GM21360 (cell line): ENCODE data around the gene GTF2E1.
"Not testable (repeated sequence)": the region's sequence is repeated elsewhere in the genome, so short reads cannot be mapped to it uniquely, and the experiment has no call there.

Source experiments
- ATAC-seq: cut with Tn5 transposase; IDR thresholded peaks from one replicate; pipeline ENCODE4 v1.9.1; 2021; ENCODE audit warnings: mild to moderate bottlenecking, moderate library complexity; ENCODE audit not compliant: unreplicated experiment

The GTF2E1 gene

DNA sequence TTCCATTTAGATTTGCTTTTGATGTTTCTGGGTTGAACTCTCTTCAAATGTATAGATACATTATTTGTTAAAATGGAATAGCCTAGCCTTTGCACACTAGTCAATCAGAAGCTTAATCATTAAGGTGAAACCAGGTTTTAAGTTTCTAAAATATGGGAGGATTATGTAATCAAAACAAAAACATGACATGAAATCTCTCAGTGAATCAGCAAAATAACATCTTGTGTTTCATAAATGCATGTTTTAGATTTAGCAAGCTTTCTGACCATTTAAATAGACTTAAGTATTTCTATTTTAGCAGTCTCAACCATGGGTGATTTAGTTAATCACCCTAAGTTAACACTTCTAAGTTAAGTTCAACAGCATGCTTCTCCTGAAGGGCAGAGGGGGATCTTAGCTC, 11.3 kb downstream of the GTF2E1 start:
- no peak for ATAC-seq

DNA sequence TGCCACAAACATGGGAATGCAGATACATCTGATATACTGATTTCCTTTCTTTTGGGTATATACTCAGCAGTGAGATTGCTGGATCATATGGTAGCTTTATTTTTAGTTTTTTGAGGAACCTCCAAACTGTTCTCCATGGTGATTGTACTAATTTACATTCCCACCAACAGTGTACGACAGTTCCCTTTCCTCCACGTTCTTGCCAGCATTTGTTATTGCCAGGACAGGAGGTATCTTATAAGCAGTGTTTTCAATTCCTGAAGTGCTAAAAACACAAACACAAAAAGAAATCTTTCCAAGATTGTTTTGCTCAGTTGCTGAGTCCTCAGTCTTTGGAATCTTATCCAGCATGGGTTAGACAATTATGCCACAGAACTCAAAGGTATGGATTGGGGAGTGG, 13.5 kb downstream of the GTF2E1 start:
- ATAC-seq = no peak

DNA sequence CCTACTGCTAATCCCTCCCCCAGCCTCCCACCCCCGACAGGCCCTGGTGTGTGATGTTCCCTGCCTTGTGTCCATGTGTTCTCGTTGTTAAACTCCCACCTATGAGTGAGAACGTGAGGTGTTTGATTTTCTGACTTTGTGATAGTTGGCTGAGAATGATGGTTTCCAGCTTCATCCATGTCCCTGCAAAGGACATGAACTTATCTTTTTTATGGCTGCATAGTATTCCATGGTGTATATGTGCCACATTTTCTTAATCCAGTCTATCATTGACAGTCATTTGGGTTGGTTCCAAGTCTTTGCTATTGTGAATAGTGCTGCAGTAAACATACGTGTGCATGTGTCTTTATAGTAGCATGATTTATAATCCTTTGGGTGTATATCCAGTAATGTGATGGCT, 16.0 kb downstream of the GTF2E1 start:
- ATAC-seq = not testable (repeated sequence)

DNA sequence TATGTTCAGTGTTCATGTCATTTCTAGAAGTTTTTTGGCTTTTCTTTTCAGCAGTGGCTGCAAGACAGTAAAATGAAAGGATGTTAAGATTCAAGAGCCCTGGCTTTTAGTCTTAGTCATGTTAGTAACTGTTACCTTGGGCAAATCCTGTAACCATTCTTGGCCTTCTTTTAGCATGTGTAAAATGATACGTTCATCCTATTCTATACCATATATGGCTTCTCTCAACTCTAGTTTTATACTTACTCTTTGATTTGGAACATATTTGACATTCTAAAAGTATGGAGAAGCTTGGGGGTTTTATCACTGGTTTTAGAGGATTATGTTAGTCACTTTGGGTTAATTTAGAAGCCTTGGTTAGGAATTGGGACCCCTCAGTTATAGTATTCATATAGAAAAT, 20.1 kb downstream of the GTF2E1 start:
- ATAC-seq = no peak

DNA sequence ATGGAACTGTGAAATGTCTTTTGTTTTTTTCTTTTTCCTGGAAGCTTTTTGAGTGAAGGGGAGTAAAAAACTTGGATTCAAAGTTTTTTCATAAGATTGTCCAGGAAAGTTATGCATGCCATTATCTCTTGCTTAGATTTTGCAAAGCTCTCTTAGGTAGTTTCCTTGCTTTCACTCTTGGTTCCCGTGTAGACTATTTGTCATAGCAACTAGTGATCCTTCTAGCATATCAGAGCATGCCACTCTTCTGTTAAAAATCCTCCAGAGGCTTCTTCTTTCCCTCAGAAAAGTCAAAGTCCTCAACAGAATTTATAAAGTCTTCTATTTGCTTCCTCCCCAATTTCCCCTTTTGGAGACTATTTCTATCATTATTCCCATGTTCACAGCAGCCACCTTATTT, 21.1 kb downstream of the GTF2E1 start:
- ATAC-seq = peak; percentile 84

DNA sequence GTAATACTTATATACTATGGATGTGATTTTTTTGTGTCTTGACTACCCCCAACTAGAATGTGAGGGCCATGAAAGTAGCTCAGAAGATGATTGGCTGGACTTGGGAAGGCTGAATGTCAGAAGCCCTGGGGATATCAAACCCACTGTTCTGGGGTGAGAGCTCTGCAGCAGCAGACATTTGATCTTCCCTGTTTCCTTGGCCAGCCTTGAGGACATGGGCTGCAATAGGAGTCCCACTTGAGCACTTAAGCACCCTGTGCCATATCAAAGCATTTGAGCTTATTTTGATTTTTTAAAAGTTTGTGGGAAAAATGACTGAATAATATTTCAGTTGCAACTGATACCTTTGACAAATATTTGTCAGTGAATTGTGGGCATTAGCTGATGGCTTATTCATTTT, 21.7 kb downstream of the GTF2E1 start:
- no peak for ATAC-seq

DNA sequence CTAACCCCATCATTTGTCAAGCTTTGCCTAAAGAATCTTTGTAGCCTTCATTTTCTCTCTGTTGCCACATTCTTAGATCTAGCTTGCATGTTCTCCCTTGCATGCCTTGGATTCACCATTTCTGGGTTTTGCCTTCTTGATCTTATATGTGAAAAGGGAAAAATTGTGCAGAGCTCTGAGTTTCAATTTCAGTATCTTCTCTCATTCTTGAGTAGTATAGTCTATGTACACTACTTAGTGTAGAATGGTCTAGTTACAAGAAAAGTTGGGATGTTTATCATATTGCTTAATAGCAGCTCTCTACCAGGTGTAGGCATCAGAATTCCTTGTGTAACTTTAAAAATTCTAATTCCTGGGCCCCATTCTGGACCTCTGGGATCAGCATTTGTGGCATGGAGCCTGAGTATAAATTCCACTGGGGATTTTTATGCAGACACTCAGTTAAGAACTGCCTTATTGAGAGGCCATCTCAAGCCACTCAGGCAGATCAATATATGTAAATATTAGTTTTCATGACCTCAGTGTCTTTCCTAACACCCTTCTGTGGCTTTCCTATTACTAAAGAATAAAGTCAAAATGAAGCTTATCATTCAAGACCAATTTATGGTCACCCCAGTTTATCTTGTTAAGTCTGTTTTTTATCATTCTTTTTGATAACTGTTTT, 23.4 kb downstream of the GTF2E1 start:
- ATAC-seq = peak; percentile 62

DNA sequence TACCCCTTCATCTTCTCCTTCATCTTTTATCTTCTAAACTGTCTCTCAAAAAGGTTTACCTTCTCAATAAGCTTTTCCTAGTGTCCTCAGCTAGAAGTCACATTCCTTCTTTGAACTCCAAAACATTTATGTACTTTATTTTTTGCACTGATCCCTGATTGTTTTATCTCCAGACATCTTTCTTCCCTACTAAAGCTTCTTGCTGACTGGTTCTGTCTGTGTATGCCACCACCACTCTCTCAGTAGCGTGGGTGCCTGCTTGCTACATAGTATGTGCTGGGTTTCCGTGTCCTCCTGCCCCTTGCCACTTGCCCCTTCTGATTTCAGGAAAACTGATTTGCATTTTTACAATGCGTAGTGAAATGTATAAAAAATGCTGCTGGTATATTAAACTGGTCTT, 24.0 kb downstream of the GTF2E1 start:
- ATAC-seq = no peak

DNA sequence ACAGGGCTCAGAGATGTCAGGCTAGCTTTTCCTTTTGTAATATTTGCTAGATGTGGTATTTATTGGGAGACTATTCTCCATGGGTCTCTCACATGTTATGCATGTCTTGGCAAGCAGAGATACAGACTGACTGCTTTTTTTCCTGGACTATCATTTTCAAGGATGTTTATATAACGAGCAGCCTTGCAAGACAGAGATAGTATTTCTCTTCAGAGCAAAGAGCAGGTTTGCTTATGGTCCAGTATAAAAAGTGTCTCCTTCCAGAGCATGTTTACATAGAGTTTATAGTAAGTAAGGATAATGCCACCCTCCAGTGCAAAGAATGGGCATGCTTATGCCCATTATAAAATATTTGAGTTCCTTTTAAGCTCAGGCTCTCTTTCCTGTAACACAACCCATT, 24.6 kb downstream of the GTF2E1 start:
- ATAC-seq = no peak

DNA sequence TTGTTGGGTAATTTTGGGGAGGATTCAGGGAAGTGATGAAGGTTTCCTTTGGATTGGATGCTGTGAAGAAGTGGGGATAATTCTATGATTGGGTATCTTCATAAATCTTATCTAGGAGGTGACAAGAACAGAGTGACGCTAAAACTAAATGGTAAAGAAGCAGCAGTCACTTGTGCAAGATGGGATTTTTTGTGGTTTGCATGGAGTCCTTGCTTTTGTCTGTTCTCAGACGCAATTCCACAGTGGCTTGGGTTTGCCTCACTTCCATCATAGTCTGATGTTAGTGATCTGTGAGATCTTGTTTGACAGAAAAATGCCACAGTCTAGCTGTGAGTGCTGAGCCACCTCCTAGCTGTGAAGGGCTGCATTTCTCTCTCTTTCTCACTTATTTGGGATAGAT, 26.9 kb downstream of the GTF2E1 start:
- ATAC-seq = no peak

DNA sequence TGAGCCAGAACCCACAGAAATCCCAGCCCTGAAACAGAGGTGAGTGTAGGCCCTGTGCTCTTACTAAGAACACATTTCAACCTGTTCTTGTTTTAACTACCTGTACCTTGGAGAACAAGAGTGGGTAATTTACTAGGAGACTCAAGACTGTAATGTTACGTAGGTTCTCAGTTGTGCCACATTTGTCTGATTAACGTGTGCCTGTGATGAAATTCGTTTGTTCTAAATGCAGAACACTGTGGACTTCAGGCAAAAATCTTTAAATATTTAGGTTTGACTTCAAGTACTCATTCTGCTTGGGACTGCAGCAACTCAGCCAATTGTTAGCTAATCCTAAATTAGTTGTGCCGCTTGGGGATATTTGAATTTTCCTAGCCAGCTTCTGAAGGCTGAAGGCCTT, 28.3 kb downstream of the GTF2E1 start:
- no peak for ATAC-seq

DNA sequence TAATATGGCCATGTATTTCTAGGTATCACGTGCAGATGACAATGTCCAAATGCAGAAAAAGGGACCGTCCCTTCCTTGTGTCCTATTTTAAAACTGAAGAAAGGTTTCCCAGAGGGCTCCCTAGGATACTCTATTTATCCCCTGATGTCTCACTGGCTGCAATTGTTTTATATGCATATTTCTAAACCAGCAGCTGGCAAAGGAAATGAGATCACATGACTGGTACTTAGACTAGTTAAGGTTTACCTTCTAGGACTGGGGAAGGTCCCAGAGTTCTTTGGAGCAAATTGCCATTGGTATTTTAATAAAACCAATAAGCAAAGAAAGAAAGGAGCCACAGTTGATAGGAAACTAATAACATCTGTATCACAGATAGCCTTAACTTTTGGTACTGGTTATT, 29.5 kb downstream of the GTF2E1 start:
- ATAC-seq = no peak

DNA sequence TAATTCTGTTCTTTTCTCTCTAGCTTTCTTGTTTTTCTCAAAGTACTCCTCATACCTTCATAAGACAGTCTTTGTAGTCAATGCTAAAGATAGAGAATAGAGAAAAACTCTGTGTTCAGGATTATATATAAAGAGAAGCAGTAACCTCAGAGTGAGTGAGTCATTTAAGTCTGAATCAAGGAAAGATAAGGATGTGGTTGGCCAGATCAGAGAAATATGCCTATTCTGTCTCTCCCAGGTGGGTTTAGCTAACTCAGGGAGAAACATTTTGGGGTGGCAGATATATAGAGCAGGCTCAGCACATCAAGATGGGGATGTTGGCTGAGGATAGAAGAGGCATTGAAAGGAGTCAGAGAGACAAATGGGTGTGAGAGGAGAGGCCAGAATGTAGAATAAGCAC, 31.4 kb downstream of the GTF2E1 start:
- peak; percentile 76 for ATAC-seq

DNA sequence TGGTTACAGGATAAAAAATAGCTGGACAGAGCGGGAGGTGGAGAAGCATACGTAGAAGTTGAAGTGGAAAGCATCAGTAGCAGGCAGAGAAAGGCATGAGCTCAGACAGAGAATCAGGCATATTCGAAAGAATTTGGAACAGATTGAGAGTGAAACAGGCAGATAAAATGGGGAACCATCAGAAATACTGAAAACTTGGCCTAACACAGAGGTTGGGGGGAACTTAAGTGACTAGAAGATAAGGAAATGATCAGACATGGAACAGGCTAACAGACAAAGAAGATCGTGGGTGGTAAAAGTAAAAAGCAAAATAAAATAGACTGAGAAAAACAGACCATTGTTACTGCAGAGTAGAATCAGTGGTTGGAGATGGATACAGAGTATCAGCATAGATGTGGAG, 32.9 kb downstream of the GTF2E1 start:
- no peak for ATAC-seq

DNA sequence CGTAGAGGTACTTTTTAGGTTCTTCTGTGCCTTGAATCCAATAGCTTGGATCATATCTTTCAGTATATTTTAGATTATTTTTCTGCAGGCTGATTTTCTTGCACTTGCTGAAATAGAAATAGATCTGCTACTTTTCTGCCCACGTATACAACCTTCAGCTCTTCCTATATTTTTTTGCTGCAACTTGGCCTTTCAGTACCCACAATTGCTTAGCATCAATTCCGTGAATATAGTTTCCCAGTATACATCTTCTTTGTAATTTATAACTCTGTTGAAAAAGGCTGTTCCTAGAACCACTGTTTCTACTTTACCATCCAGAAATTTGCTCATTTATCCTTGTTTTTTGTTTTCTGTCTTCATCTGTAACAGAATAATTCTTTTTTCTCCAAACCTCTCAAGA, 36.2 kb downstream of the GTF2E1 start:
- ATAC-seq = no peak

DNA sequence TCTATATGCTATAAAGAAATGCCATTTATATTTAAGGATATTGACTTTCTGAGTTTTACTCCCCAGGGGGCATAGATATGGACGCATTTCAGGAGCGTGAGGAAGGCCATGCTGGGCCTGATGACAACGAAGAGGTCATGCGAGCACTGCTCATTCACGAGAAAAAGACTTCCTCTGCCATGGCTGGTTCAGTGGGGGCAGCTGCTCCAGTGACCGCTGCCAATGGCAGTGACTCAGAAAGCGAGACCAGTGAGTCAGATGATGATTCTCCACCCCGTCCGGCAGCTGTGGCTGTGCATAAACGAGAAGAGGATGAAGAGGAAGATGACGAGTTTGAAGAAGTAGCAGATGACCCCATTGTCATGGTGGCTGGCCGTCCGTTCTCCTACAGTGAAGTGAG, 38.4 kb downstream of the GTF2E1 start:
- ATAC-seq = peak; percentile 95

DNA sequence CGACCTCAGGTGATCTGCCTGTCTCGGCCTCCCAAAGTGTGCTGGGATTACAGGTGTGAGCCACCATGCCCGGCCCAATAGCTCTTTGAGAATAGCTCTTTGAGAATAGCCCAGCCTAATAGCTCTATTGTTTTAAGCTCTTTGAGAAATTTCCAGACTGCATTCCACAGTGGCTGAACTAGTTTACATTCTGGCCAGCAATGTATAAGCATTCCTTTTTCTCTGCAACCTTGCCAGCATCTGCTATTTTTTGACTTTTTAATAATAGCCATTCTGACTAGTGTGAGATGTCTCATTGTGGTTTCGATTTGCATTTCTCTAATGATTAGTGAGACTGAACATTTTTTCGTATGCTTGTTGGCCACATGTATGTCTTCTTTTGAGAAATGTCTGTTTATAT, 43.3 kb downstream of the GTF2E1 start:
- peak; percentile 51 for ATAC-seq

DNA sequence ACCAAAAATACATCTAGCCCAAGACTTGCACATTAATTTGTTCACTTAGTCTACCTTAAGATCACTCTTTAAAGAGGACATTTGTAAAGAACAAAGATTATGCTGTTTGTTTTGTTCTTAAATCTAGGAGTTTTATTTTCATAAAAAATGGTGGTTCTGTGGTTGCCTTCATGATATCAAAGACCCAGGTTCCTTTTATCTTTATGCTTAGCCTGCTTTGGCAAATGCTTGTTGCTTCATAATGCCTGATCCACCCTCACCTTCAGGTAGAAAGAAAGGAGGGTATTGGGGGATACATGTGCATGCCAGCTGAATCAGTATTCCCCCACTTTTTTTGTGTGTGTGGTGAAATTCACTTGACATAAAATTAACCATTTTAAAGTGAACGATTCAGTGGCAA, 48.5 kb downstream of the GTF2E1 start:
- no peak for ATAC-seq

DNA sequence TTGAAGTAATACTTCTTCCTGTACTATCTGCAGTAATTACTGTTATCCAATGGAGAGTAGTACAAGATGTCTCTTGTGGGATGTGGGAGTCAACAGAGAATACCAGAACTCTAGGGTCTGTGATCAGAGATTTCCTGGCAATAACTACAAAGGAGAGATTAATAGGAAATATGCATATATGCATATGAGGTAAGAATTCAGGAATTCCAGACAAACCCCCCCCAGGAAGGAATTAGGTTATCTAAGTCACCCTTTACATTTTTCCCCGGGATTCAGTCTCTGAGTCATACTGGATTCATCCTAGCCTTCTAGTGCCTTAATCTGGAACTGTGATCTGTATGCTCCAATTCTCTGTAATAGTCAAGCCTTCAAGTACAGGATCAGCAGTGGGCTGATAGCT, 49.4 kb downstream of the GTF2E1 start:
- ATAC-seq = no peak

DNA sequence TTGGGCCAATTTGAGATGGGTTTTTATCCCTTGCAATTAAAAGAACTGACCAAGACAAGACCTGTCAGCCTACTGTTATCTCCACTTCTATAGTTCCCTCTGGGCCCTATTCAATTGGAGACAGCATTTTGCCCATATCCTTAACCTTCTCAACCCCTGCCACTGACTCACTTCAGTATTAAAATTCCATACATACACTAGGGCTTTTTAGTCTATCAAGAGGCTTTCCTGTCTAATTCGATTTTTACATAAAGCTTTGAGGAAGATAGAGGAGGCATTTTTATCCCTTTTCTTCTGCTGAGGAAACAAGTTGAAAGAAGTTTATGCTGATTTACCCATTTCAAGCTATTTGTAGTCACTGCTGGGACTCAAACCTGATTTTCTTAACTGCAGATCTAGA, 51.1 kb downstream of the GTF2E1 start:
- no peak for ATAC-seq

DNA sequence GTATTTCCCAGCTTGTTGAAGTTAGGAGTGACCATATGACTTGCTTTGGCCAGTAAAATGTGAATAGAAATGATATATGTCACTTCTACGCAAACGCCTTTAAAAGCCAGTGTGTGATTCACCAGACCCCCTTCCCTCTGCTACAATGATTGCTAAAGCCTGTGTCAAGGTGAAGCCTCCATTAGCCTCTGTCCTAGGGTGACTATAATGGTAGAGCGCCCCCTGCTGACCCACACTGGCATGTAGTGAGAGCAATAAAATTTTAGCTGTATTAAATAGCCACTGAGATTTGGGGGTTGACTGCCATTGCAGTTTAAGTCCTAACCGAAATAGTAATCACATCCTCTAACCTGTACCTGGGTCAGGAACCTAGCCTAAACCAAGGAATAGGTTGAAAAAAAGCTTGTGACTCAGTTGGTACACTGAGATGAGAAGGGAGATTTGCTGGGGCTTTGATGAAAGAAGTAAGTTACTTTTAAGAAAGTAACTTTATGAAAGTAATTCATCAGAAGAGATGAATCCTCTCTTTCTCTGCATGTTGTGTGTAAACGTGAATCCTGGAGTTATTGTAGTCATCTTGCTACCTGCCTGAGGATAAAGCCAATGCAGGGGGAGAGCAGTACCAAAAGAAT, 52.6 kb downstream of the GTF2E1 start:
- ATAC-seq = peak; percentile 96

DNA sequence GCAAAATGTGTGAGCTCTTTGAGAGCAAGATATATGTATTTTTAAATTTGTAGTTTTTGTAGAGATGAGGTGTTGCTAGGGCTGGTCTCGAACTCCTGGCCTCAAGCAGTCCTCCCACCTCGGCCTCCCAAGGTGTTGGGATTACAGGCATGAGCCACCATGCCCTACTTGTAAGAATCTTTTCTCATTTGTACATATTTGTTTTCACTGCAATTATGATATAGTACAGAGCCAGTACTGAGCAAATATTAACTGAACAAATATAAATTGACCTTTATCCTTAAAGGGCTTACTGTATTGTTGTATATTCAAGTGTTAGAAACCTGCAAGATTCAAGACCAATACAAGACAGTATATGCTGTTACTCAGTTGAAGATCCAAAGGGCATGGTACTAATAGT, 53.4 kb downstream of the GTF2E1 start:
- no peak for ATAC-seq

DNA sequence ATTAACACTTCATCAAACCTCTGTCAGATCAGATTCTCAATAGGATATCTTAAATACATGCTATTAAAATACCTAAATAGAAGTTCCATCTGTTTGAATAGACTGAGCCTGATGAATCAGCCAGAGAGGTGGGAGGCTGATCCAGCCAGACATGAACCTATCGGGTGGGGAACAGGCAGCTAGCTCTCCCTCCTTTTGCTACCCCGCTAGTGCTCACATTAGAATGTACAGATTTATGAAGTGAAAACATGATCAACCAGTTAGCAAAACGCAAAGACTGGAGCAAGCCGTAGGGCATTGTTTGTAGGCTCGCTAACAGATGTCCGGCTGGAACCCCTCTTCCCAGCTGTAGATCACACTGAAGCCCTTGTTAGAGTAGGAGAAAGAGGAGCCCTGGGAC, 54.4 kb downstream of the GTF2E1 start:
- no peak for ATAC-seq
